HG03108 (cell line): ENCODE data around the gene HOXB8.

Source experiments
- ATAC-seq: cut with Tn5 transposase; IDR thresholded peaks from one replicate; pipeline ENCODE4 v1.9.1; 2021; ENCODE audit warnings: moderate library complexity; ENCODE audit not compliant: unreplicated experiment

HOXB8 gene

DNA sequence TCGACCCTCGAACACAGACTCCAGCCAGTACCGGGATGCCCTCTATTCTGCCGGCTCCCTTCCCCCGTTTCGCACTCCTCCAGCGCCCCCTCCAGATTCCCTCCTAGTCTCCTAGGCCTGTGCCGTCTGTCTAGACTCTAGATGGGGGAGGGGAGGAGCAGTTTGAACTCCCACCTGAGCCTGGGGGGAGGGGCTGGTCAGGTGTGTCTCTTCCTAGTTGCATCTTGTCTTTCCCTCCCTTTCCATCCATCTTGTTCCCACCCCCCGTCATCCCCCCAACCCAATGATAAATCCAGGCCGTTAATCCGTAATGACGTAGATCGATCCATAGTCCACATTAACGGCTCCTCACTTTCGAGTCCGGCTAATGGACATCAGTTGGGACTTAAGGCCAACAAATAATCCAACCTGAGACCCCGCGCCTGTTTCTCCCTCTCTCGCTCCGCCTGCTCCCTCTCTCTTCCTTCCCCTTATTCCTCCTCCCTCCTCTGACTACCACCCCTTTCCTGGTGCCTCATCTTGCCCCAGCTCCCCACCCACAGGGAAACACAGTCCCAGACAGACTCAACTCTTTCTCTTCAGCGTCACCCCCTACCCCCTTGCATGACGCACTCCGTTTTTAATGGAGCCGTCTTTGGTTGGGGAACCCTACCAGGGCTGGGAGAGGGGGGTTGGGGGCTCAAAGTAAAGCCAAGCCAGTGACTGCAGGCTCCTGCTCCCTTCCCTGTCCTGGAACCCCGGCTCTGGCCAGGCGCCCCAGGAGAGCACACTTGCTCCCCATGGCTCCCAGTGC, 18.2 kb downstream of the HOXB8 start:
- no peak for ATAC-seq

DNA sequence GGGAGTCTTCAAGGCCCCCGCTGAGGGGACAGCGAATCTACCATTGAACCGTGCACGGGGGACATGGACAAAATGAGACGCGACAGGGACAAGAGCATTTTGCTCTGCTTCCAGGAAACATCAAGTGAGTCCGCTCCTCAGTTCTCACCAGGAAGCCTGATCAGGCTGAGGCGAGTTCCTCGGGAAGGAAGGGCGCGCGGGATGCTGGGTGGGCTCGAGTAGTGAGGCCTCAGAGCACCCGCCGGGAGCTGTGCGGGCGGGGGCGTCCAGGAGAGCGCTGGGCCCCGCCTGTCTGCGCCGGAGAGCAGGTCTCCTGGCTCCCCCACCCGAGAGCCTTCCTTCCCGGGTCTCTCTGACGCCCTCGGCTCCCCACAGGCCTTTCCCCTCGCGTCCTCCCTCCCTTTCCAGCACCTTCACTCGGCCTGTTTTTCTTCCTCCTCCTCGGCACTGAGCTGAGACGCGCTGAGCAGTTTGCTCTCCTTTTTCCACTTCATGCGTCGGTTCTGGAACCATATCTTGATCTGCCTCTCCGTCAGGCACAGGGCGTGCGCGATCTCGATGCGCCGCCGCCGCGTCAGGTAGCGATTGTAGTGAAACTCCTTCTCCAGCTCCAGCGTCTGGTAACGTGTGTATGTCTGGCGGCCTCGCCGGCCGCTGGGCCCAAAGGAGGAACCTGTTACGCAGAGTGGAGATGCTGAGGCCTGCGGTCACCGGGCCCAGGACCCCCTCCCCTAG, 18.9 kb downstream of the HOXB8 start:
- no peak for ATAC-seq

DNA sequence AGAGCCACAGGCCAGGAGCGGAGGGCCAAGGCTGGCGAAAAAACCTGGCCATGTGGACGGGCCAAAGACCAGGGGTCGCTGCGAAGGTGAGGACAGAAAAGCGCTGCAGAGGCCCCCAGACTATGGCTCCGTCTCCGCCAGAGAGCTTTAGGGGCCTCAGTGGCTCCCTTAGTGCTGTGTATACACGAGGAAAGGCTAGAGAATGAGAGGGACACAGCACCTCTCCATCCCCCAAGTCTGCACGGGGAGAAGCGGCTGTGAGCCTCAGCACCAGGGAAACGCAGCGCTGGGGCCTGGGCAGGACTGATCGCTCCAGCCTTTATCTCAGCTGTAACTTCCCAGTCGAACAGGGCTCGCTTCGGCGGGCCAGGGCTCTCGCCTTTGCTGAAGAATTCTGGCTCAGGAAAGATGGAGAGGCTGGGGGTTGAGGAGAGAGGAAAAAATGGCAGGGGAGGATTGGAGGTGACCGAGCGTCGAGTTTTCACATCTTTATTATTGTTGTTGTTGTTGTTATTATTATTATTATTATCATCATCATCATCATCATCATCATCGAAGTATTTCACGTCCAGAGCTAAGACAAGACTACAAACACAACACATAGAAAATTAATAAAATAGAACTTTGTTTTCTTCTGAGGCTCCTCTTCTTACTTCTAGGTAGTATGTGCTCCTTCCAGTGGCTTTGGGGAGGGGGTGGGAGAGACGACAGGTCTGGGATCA, 19.7 kb downstream of the HOXB8 start:
- ATAC-seq, result no peak

DNA sequence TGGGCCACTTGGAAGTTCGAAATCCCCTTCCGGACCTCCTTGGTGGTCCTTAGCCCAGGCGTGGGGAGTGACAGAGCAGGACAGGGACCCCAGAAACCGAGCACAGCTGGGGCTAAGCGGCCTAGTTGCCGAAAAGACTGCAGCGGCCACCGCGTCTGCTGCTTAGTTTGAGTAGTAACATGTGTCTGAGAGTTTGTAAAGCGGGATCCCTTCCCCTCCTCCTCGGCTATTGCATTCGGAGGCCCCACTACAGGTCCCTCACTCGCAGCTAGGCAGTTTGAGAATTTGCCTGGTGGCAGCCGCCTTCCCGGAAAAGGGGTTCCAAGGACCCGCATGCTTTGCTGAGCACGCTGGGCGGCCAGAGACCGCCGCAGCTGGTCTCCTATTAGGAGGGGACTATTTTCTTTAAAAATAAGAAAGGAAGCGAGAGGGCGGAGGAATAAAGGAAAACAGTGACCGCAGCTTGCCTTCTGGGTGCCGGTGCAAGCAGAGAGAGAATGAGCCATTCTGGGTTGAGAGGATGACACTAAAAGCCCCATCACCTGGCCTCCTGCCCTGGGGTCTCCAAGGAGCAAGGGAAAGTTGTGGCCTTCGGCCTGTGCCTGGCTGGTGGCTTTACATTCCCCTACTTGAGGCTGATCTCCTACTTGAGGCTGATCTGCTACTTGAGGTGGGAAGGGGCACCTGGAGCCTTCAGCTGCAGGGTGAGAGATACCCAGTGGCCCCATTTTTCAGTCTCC, 20.4 kb downstream of the HOXB8 start:
- no peak for ATAC-seq

DNA sequence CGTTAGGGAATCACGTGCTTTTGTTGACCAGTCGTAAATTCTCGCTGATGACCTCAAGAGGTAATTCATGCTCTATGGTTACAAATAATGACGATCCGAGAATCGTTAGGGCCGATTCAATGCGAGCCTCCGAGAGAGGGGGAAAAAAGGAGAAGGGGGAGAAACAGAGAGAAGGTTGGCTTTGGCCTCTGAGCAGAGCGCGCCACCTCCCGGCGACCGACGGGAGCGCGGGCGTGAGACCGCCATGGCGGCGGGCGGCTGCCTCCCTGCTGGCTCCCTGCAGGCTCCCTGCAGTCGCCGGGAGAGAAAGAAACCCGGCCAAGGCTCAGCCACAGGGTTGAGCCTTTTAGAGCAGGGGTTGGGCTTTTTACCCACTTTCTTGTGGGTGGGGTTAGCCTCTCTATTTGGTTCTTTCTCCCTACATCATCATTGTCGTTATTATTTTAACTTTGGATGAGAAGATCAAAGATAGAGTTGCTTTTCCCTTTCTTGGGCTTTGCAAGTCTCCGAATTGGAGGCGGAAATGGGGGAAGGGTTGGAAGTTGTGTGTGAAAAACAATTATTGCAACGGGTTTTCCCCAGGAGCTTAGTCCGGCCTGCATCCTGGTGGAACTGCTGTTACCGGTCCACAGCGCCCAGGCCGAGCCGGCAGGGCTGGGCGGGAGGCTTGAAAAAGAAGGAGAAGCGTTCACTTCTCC, 21.1 kb downstream of the HOXB8 start:
- ATAC-seq, result no peak

DNA sequence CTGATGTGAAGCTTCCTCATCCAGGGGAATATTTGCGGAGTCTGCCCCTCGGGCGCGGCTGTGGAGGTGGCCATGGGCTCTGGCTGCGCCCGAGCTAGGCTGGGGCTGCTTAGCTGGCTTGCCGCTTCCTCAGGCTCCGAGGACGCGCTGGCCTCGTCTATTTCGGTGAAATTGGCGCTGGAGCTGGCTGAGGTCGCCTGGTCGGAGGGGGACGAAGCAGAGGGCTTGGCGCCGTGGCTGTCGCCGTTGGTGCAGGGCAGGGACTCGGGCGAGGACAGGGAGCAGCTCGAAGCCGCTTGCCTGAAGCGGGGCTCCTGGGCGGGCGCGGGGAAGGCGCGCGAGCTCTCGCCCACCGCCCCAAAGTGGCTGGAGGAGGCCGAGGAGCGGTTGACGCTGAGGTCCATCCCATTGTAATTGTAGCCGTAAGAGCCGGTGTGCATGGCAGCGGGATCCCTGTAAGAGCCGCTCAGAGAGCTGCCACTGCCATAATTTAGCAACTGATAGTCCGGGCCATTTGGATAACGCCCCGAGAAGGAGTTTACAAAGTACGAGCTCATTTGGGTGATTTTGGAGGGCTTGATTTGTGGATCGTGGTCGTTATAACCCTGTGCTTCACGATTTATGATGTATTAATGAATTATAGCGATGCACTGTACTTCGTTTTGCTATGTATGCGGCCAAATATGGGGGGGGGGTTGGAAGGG, 21.8 kb downstream of the HOXB8 start, which contains the start of gene HOXB5:
TSS of gene HOXB5 (minus strand) at position 654 of the 704 bp plus-strand sequence. CDS start at position 557, 97 bp downstream.
- no peak for ATAC-seq

DNA sequence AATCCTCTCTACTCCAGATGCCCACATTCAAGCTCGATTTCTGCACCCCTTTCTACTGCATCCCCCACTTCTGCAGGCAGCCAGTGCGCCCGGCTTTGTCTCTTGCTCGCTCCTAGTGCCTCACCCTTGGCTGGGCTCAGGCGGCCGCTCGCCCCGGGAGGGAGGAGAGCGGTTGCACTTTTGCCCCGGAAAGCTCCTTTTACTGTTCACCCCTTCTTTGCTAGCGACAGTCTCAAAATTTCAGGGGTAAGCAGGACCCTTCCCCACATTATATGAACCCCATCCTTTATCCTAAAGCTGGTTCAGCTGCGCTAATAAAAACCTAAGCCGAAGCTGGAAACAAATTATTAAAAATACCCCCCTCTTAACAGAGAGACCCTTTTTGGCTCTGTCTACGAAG, 22.5 kb downstream of the HOXB8 start:
- no peak for ATAC-seq

DNA sequence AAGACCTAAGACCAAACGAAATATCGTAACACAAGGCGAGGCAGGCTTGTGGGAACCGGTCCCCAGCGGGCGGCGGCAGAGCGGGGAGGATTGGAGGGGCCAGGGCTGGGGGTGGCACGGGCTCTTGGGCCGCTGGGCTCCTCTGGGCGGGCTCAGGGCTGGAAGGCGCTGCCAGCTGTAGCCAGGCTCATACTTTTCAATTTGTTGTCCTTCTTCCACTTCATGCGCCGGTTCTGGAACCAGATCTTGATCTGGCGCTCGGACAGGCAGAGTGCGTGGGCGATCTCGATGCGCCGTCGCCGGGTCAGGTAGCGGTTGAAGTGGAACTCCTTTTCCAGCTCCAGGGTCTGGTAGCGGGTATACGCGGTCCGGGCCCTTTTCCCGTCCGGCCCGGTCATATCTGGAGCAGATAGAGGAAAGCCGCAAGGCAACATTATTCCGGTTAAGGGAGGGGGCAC, 23.0 kb downstream of the HOXB8 start:
- no peak for ATAC-seq

DNA sequence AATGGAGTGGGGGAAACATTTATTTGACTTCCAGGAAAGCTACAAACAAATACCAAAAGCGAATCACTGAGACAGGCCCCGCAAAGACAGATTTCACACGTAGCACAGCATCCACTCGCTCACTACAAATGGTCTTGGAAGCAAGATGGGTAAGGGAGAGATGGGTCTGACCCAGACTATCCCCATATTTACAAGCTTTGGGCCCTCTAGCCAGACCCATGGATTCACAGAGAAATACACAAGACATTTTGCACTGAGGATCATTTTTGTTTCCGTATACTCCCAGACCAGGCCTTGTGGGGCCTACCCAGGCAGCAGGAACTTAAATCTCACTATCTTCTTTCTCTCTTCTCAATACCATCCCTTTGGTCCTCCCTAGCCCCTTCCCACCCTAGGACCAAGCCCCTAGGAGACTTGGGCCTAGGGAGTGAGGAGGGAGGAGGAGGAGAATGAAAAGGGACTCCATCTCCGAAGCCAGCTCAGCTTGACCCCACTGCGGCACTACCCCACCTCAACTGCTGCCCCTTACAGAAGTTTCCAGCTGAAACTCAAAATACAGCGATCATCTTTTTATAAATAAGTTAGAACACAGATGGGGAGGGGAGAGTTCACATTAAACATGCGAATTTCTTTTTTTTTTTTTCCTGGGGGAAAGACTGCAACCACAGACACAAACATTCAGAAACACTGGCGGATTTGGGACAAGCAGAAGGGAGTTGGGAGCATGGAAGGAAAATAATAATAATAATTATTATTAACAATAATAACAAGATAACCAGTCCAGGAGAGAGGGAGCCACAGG, 23.6 kb downstream of the HOXB8 start:
- ATAC-seq, result no peak

DNA sequence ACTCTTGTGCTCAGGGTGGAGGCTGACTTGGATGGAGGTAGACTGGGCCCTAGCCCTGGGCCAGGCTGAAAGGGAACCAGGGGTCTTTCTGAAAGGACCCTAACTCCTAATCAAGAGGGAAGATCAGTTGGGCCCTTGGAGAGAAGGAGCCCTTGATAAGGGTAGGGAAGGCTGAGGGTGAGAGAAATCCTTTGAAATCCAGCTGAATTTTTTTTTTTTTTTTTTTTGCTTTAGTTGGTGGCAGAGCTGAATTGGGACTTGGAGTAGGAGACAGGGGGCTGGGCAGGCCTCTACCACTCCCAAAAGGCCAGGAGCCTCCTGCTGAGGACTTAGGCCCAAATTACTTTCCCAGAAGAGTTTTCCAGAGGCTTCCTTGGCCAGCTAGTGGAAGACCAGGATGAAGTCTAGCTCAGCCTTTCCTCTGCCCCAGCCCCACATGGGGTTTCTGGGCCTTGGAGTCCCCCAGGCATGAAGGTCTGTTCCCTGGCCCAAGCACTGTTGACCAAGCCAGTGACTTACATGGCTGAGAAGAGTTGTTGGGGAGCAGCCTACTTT, 24.4 kb downstream of the HOXB8 start:
- ATAC-seq, result no peak

DNA sequence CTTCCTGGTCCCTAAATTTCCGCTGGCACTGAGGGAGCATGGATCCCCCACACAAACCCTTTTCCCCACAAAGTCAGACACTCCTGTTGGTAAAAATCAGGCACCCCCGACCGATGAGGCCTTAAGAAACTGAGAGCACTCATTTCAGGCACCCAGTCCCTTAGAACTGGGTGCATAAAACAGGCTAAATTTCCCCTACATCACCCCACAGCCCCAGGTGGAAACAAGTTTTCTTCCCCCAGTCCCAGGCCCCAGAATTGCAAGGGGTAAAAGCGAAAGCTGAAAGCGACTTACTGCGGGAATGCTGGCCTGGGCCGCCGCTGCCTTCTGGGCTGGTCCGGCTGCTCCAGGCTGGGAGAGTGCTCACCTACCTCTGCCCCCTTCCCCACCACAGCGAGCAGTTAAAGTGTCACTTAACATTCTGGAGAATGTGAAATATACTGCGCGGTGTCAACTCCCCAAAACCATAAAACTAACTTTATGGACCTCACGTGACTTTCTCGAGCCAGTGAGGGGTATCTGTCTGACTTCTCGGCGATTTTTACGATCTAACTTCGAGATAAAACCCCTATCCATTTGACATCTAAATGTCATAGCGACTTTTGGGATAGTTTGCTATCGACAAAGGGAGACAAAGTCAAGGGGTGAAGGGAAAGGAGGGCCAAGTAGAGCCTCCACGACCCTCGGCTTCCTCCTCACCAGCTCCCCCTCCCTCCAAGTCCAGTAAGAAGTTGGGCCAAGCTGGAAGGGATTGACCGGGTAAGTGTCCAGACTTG, 25.1 kb downstream of the HOXB8 start, which contains the start of gene HOXB3:
TSS of gene HOXB3 (minus strand) at position 411 of the 776 bp plus-strand sequence. CDS start 37,767 bp downstream, outside the sequence.
- no peak for ATAC-seq

DNA sequence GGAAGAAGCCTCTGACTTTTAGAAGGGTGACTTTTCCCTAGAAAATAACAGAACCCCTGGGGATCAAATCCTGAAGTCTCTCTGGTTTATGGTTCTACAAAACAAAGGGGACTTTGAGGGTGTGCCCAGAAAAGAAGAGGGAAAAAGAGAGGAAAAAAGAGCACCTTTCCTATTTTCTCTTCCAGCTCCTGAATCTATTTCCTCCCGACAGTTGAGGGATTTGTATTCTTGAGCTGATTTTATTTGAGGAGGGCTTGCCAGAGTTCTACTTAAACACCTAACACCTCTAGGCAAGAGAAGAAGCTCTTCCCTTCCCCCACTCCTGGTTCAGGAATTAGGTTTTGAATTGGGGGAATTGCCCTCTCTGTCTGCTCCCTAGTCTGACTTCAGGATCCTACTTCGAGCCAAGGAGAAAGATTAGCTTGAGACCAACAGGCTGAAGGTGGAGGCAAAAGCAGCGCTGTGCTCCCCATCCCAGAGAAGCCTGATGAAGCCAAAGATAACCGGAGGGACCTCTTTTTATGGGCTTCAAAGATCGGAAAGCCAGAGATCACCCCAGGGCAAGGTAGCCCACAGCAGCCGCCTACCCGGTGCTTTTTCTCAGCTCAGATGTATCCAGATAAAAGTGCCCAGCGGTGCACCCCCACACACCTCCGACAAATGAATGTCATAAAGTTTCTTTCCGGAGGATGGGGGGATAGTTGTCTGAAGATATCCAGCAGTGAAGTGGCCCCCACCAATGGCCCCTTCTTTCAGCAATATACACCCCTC, 25.8 kb downstream of the HOXB8 start:
- no peak for ATAC-seq

DNA sequence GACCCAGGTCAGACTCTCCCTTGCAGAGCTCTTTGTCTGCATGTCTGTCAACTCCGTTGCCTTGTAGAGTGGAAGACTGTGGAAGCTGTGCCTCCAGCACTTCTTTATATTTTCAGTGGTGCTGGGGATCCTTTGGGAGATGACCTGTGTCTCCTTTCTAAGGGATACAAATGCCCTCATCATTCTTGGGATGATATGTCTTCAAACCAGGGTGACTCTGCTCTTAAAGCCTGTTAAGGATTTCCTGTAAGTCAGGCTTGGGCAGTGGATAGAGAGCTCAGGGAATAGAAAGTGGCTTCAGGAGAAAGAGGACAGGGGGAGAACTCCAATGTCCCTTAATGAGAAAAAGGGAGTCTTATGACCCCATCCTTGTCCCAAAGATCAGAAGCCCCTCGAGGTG, 26.6 kb downstream of the HOXB8 start:
- no peak for ATAC-seq

DNA sequence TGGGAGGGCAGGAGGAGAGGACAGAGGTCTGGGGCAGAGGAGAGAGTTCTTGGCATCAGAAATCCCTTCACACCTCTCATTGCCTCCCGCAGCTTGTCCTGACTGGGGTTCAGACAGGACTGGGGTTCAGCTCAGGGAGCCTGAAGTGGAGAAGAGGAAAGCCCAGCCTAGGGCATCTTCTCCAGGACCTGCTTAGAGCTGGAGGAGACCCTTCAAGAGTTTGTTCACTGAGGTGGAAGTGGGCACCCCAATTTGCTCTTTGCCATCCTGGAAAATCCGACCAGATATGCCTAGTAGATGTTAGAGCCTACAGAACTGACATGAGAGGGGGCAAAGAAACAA, 27.0 kb downstream of the HOXB8 start:
- no peak for ATAC-seq

DNA sequence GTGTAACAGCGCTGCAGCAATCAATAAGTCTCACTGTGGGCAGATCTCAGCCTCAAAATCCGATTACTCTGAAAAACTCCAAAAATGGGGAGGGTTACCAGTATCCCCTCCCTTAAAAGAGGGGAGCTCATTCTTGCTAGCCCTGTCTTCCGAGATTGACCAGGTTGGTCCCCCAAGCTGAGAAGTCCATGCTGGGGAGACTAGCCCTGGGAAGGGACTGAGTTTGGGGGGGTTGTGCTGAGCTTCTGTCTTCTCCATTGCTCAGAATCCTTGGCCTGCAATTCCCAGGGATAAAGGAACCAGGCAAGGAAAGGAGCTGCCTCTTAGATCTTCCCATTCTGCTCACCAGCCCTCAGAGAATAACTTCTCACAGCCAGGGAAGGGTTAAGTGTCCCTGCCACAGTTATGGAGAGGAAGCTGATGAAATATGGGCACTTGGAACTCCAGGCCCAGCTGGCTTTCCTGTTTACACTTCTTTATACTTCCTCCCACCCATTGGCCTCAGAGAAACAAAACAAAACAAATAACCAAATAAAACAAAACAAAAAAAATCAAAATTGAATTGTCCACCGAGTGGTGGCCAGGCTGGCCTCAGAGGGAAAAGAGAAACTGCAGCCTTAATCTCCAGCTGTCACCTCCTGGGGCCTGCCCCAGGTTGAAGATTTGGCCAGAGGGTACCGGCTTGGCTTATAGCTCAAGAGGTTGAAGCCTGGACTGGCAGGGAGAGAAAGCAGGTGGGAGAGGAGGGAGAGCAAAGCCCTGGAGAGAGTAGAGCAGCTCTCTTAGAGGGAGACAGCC, 27.6 kb downstream of the HOXB8 start:
- no peak for ATAC-seq
